H1 (cell line): Measurements from ENCODE around the gene SEL1L. TPM values are rescaled to one million over a fixed set of nuclear protein-coding genes. Genes with fewer than 3 reads are reported as not detected.

ENCODE experiments used
- CTCF ChIA-PET: fragments of 300-600 bp; sonication (Branson Sonifier 250); formaldehyde crosslinking; loops from one replicate; lab custom pipeline; 2021; ENCODE audit not compliant: partially characterized antibody; lab: Charles Lee
- POLR2A ChIA-PET: fragments of 300-600 bp; sonication (Branson Sonifier 250); formaldehyde crosslinking; loops from one replicate; lab custom pipeline; 2021; ENCODE audit warnings: inconsistent platforms; ENCODE audit not compliant: partially characterized antibody; lab: Charles Lee
- DNase-seq, 2 experiments: peaks; one replicate each; pipeline versions ENCODE4 v3.0.0 to v3.0.0-alpha.2; 2010 to 2022; ENCODE audit warnings: low spot score in 2 of 2, low read depth in 1 of 2, mixed read lengths in 1 of 2
- FAIRE-seq: peaks from 2 replicates; lab custom pipeline; 2011; peaks lifted over from hg19 to GRCh38; lab: Jason Lieb, UNC
- H2AFZ ChIP-seq: 2 replicates; pipeline ENCODE4 v1.8.1; 2012; ENCODE audit warnings: low read length, inconsistent platforms
- H2AK5ac ChIP-seq: 2 replicates; pipeline ENCODE4 v1.6.1; 2013; ENCODE audit warnings: low read depth, low read length
- H2BK120ac ChIP-seq: replicated peaks from 2 replicates; pipeline ENCODE3; 2013; ENCODE audit warnings: low read depth, low read length, inconsistent platforms
- H2BK12ac ChIP-seq: 2 replicates; pipeline ENCODE4 v1.6.1; 2013; ENCODE audit warnings: low read depth, low read length
- H2BK15ac ChIP-seq: 2 replicates; pipeline ENCODE4 v1.6.1; 2013; ENCODE audit warnings: low read length
- H2BK20ac ChIP-seq: 2 replicates; pipeline ENCODE4 v1.6.1; 2013; ENCODE audit warnings: low read length
- H2BK5ac ChIP-seq: 2 replicates; pipeline ENCODE4 v1.6.1; 2013; ENCODE audit warnings: low read depth, low read length
- H3K14ac ChIP-seq: 2 replicates; pipeline ENCODE4 v1.6.1; 2013; ENCODE audit warnings: inconsistent platforms; ENCODE audit not compliant: insufficient read length
- H3K18ac ChIP-seq: 2 replicates; pipeline ENCODE4 v1.6.1; 2013; ENCODE audit warnings: low read length; ENCODE audit errors: extremely low read depth
- H3K23ac ChIP-seq: 2 replicates; pipeline ENCODE4 v1.6.1; 2013; ENCODE audit warnings: inconsistent platforms; ENCODE audit not compliant: insufficient read length
- H3K23me2 ChIP-seq: 2 replicates; pipeline ENCODE4 v1.6.1; 2013; ENCODE audit warnings: low read depth, low read length
- H3K27ac ChIP-seq: 2 replicates; pipeline ENCODE4 v1.6.1; 2011; ENCODE audit warnings: low read depth, low read length, inconsistent platforms
- H3K27me3 ChIP-seq, 4 experiments: replicated peaks in 1 of 4; 1 replicate in 1 of 4; 2 replicates in 3 of 4; pipeline versions ENCODE4 v1.6.1 to v1.8.1; 2011 to 2013; ENCODE audit warnings: low read length in 3 of 4, mild to moderate bottlenecking in 3 of 4, inconsistent platforms in 2 of 4, mixed read lengths in 2 of 4, moderate library complexity in 1 of 4; ENCODE audit not compliant: control insufficient read depth in 3 of 4, insufficient read depth in 3 of 4; ENCODE audit errors: extremely low read depth in 1 of 4
- H3K36me3 ChIP-seq, 4 experiments: 2 replicates each; pipeline versions ENCODE4 v1.6.1 to v1.8.1; 2011 to 2013; ENCODE audit warnings: mild to moderate bottlenecking in 4 of 4, low read length in 3 of 4, moderate library complexity in 2 of 4, control low read depth in 1 of 4, inconsistent platforms in 1 of 4; ENCODE audit not compliant: insufficient read depth in 4 of 4, control insufficient read depth in 2 of 4
- H3K4ac ChIP-seq: replicated peaks from 2 replicates; pipeline ENCODE3; 2013; ENCODE audit warnings: low read length, low read depth, mixed read lengths, inconsistent platforms; ENCODE audit not compliant: insufficient read length
- H3K4me1 ChIP-seq, 4 experiments: replicated peaks in 1 of 4; 1 replicate in 1 of 4; 2 replicates in 3 of 4; pipeline versions ENCODE4 v1.6.1 to v1.8.1; 2011 to 2013; ENCODE audit warnings: low read length in 3 of 4, inconsistent platforms in 2 of 4, mixed read lengths in 1 of 4; ENCODE audit not compliant: insufficient read depth in 4 of 4, control insufficient read depth in 3 of 4
- H3K4me2 ChIP-seq, 2 experiments: 2 replicates each; pipeline versions ENCODE4 v1.6.1 to v1.8.1; 2011 to 2013; ENCODE audit warnings: low read depth in 2 of 2, low read length in 2 of 2, control low read depth in 1 of 2, inconsistent platforms in 1 of 2, mild to moderate bottlenecking in 1 of 2; ENCODE audit not compliant: insufficient read depth in 1 of 2
- H3K4me3 ChIP-seq, 4 experiments: fragments of 200-600, 300-600 bp in 1 of 4; sonication (generic), shearing (Covaris generic), sonication (Bioruptor Twin) in 1 of 4; 2 replicates each; pipeline versions ENCODE4 v1.5.1 to v1.8.1; 2011 to 2016; ENCODE audit warnings: low read length in 4 of 4, low read depth in 3 of 4, control low read depth in 2 of 4, inconsistent platforms in 2 of 4, mild to moderate bottlenecking in 2 of 4, mixed read lengths in 1 of 4, moderate library complexity in 1 of 4; ENCODE audit not compliant: insufficient read depth in 2 of 4; ENCODE audit errors: extremely low read depth in 1 of 4
- H3K56ac ChIP-seq: replicated peaks from 2 replicates; pipeline ENCODE3; 2013; ENCODE audit warnings: low read depth, mild to moderate bottlenecking, mixed read lengths, low read length, inconsistent platforms; ENCODE audit not compliant: insufficient read length
- H3K79me1 ChIP-seq: 2 replicates; pipeline ENCODE4 v1.6.1; 2013; ENCODE audit warnings: low read depth, low read length, control low read depth
- H3K79me2 ChIP-seq, 2 experiments: 2 replicates each; pipeline versions ENCODE4 v1.6.1 to v1.8.1; 2012 to 2013; ENCODE audit warnings: low read length in 2 of 2, mild to moderate bottlenecking in 2 of 2, inconsistent platforms in 1 of 2; ENCODE audit not compliant: insufficient read depth in 2 of 2, control insufficient read depth in 1 of 2
- H3K9ac ChIP-seq, 4 experiments: replicated peaks in 1 of 4; 1 replicate in 1 of 4; 2 replicates in 3 of 4; pipeline versions ENCODE4 v1.6.1 to v1.8.1; 2011 to 2013; ENCODE audit warnings: low read depth in 3 of 4, low read length in 3 of 4, control low read depth in 2 of 4, mild to moderate bottlenecking in 2 of 4, moderate library complexity in 2 of 4, inconsistent platforms in 1 of 4; ENCODE audit errors: extremely low read depth in 1 of 4
- H3K9me3 ChIP-seq, 2 experiments: 2 replicates each; pipeline versions ENCODE4 v1.6.1 to v1.8.1; 2012 to 2013; ENCODE audit warnings: mild to moderate bottlenecking in 2 of 2, moderate library complexity in 2 of 2, control low read depth in 1 of 2, inconsistent platforms in 1 of 2, low read depth in 1 of 2, low read length in 1 of 2, mixed read lengths in 1 of 2; ENCODE audit not compliant: insufficient read depth in 2 of 2
- H4K20me1 ChIP-seq, 2 experiments: replicated peaks in 1 of 2; 2 replicates each; pipeline versions ENCODE3 to v1.8.1; 2011 to 2013; ENCODE audit warnings: inconsistent platforms in 2 of 2, low read length in 2 of 2, mild to moderate bottlenecking in 1 of 2; ENCODE audit not compliant: insufficient read depth in 2 of 2, control insufficient read depth in 1 of 2
- H4K5ac ChIP-seq: 2 replicates; pipeline ENCODE4 v1.6.1; 2013; ENCODE audit warnings: low read length, low read depth, mixed read lengths, inconsistent platforms; ENCODE audit not compliant: insufficient read length
- H4K8ac ChIP-seq: 2 replicates; pipeline ENCODE4 v1.8.0; 2013; ENCODE audit warnings: mild to moderate bottlenecking, moderate library complexity, low read length, inconsistent platforms; ENCODE audit not compliant: insufficient read depth; ENCODE audit errors: extremely low read depth
- H4K91ac ChIP-seq: replicated peaks from 2 replicates; pipeline ENCODE3; 2013; ENCODE audit warnings: low read length, mixed read lengths, inconsistent platforms; ENCODE audit not compliant: insufficient read length
- HDAC6 ChIP-seq: IDR thresholded peaks from one replicate; pipeline ENCODE4 v1.7.1; 2012; ENCODE audit warnings: low read depth, mild to moderate bottlenecking, inconsistent platforms, low read length, moderate library complexity
- SRF ChIP-seq: IDR thresholded peaks from 2 replicates; pipeline ENCODE4 v1.6.1; 2011; ENCODE audit warnings: mild to moderate bottlenecking, low read depth, low read length, moderate library complexity
- WGBS, 2 experiments: shearing (Covaris generic) in 1 of 2; methylation state at CpG; one replicate each; pipeline versions ENCODE4 v1.1.6 to v1.1.7; 2013 to 2015; ENCODE audit warnings: low lambda C conversion rate in 2 of 2, mixed read lengths in 2 of 2, inconsistent platforms in 1 of 2, low coverage in 1 of 2, missing lambda C conversion rate in 1 of 2; ENCODE audit not compliant: insufficient replicate concordance in 2 of 2, insufficient coverage in 1 of 2, insufficient read length in 1 of 2; ENCODE audit errors: extremely low coverage in 1 of 2, missing lambda C conversion rate in 1 of 2; 5-methylcytosine and 5-hydroxymethylcytosine counted together
- polyA plus RNA-seq, 7 experiments: library from polyadenylated mRNA; depleted of rRNA in 3 of 7; stranded (reverse) in 5 of 7; unstranded in 2 of 7; fragments of >200 nt in 5 of 7; fragments of 200-250 nt in 2 of 7; gene quantifications; 1 replicate in 5 of 7; 2 replicates in 1 of 7; 4 replicates in 1 of 7; pipeline versions ENCODE4 v1.2.1 to v1.2.3, GENCODE V29; 2011 to 2013; ENCODE audit warnings: missing spikeins in 2 of 7, mixed read lengths in 2 of 7
- total RNA-seq: library from RNA; stranded (reverse); fragmentation: NEBNext Ultra II Directional; extraction: Animal tissue kit (Norgen Biotek cat#: 25700); gene quantifications from 2 replicates; pipeline ENCODE4 v1.2.1, GENCODE V29; 2021

SEL1L gene
- total and polyA plus RNA-seq, 2 of the 8 experiments (the other 6 are each of a cell fraction or from before 2014, with no cell fraction given), result 4.3 to 34.9 TPM

DNA sequence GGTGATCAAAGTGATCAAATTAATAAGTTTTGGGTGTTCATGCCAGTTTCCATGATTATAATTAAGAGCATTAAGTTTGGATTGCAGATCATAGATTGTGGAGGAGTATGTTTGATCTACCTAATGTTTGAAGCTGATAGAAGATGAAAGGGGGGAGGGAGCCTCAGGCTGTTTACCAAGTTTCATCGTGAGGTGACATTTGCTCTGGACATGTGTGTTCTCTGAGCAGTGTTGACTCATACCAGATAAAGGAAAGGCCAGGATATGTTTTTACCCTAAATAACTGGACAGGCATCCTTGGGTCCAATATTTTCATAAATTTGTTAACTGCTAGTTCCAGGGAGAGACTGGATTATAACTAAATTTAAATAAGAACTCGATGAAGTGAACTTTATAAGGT lies 3.5 kb upstream of the SEL1L start:
- H4K5ac ChIP-seq, result no peak overlapping the region
- no peak overlapping the region for H2BK5ac ChIP-seq
- H2BK12ac ChIP-seq, result no peak overlapping the region
- no peak overlapping the region for H4K8ac ChIP-seq
- TF ChIP-seq HDAC6, result no peak
- no peak for TF ChIP-seq SRF
- POLR2A ChIA-PET, result no interaction called here
- H3K27me3 ChIP-seq, result no peaks in the 10 kb centered on the region
- no peak for FAIRE-seq
- H3K36me3 ChIP-seq, result no peaks in the 10 kb centered on the region
- no peak overlapping the region for H3K18ac ChIP-seq
- H3K27ac ChIP-seq, result no peak overlapping the region
- H3K9ac ChIP-seq, result no peak overlapping the region
- H4K20me1 ChIP-seq, result peaks cover 2 to 4% of the 10 kb centered on the region in 2 experiments
- no peak overlapping the region for H2BK120ac ChIP-seq
- no peak overlapping the region for H2AFZ ChIP-seq
- H3K14ac ChIP-seq, result no peak overlapping the region
- H3K23ac ChIP-seq, result no peak overlapping the region
- no peak overlapping the region for H3K4ac ChIP-seq
- WGBS, 2 experiments, result 93% methylated on average over 2 of the region's 2 CpGs; no CpG with 5 or more reads in 1 of the 2 experiments
- H3K4me1 ChIP-seq, result peaks cover 0 to 2% (median 0%) of the 10 kb centered on the region in 4 experiments; a peak in 1 of 7 replicates
- no peaks in the 10 kb centered on the region for H3K79me1 ChIP-seq
- H3K79me2 ChIP-seq, result peaks cover 0 to 11% of the 10 kb centered on the region in 2 experiments; a peak in 2 of 4 replicates
- peaks cover 3% of the 10 kb centered on the region; the same call in 1 of the 2 replicates for H3K23me2 ChIP-seq
- no peak overlapping the region for H2AK5ac ChIP-seq
- CTCF ChIA-PET, result no interaction called here
- H3K4me2 ChIP-seq, result no peak overlapping the region
- no peak overlapping the region for H3K4me3 ChIP-seq
- H3K56ac ChIP-seq, result no peak overlapping the region
- H2BK20ac ChIP-seq, result no peak overlapping the region
- H4K91ac ChIP-seq, result no peak overlapping the region
- peaks cover 0 to 7% of the 10 kb centered on the region in 2 experiments; a peak in 3 of 4 replicates for H3K9me3 ChIP-seq
- no peak overlapping the region for H2BK15ac ChIP-seq
- DNase-seq, result no peak
